NOMO-1 (cell line): ENCODE measurements around the gene PSMA6.
A peak's percentile ranks its signal among the peaks of the same experiment; 100 is the strongest.

Source experiments
- DNase-seq, 2 experiments: peaks; one replicate each; lab custom pipeline; 2025; ENCODE audit not compliant: unreplicated experiment in 2 of 2; lab: John Stamatoyannopoulos, UW

The PSMA6 gene

DNA sequence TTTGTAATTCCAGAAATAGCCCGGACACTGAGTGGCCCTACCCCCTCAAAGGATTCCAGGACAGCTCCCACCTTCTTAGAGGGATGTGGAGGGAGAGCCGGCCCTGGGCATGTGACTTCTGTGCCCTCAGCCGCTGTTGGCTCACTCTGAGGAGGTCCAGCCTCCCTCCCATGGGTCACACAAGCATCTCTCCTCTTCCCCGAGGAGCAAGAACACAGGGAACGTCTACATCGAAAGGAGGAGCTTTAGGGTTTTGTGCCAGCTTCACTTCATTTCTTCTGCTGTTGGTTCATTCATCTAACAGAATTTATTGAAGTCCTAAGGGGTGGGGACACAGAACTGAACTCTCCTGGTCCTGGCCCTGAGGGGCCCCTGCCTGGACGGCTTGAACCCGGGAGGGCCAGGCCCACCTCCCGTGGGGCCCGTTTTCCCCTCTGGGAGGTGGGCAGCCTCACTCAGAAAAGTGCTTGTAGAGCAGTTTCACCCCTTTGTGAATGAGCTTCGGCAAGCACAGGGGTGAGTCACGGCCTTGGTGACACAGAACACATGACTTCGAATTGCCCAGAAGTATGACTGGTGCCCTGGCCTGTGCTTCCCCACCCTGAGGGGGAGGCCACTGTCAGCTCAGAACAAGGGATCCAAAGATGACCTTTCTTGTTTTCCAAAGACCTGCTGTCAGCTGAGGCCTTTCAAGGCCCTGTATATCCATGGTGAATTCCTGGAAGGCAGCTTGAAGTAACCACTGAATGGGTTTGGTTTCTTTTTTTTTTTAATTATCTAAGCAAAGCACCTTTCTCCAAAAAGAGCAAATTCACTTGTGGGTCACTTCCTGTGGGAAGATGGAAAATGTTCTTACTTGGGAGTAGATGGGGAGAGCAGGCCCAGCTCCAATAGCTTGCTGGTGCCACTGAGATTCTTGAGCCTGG, 73.2 kb downstream of the PSMA6 start:
- DNase-seq: peak; percentile 63 to 72

DNA sequence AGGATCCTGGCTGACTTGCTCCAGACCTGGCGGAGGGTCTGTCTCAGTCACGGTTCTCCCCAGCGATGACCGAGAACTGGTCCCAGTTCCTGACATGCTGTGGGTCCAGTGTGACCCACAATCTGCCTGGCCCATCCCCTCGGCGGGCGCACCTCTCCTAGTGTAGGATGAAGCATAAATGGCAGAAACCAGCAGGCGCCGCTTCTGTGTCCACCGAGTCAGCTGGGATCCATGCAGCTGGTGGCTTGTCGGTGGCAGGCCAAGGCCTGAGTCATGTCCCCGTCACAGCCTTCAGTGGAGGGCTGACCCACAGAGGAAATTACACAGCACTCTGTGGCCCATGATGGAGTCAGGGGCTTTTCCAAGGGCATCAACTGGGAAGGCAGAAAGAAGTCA, 73.9 kb downstream of the PSMA6 start:
- DNase-seq: no peak

DNA sequence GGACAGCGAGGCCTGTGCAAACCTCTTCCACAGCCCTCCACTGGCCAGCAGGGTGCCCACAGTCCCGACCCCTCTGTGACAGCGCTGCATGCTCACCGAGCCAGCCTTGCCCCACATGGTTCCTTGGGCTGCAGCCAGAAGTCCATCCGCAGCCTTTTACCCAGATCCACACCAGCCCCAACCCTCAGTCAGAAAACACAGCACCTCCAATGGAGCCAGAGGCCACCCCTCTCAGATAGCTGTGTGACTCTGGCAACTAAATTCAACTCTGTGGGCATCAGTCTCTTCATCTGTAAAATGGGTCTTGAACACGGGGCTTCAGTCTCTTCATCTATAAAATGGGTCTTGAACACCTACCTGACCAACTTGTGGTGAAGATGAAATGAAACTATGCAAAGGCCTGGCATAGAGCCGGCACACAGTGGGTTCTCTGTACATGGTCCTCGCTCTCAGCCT, 74.4 kb downstream of the PSMA6 start:
- no peak for DNase-seq

DNA sequence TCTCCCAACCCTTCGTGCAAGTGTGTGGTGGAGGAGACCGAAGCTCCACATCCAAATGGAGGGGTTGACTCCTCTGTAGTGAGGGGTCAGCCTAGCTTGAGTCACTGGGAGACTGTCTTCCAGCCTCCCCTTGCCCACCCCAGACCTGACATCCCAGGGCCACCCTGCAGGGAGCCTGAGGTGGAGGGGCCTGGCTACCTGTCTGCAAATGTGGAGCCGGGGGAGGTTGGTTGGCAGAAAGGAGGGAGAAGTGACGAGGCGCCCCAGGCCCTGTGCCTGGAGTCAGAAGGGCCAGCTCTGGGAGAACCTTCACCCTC, 74.8 kb downstream of the PSMA6 start:
- no peak for DNase-seq
